HepG2 (cell line): ENCODE measurements around the gene PCDHB7. TPM values are rescaled to one million over a fixed set of nuclear protein-coding genes. Genes with fewer than 3 reads are reported as not detected.
"Not testable (repeated sequence)": the region's sequence is repeated elsewhere in the genome, so short reads cannot be mapped to it uniquely, and the experiment has no call there.

Experiments used
- ATAC-seq: fragments of 200-7000 bp; cut with Tn5 transposase; 3 replicates; pipeline ENCODE4 v1.9.1; 2020; ENCODE audit warnings: mild to moderate bottlenecking, moderate library complexity
- BruUV-seq: library from RNA; stranded (reverse); fragments of 400-500 nt; replicated peaks from 2 replicates; lab custom pipeline; 2021; lab: Mats Ljungman, UMichigan
- CTCF ChIA-PET: fragments of 300-600 bp; formaldehyde crosslinking; extraction: SDS; loops from one replicate; lab custom pipeline; 2021; ENCODE audit warnings: low total read pairs, inconsistent platforms, low intra/inter-chr PET ratio; lab: Yijun Ruan, JAX
- POLR2A ChIA-PET: fragments of 350-600 bp; sonication (Branson Sonifier 250); formaldehyde crosslinking; loops from one replicate; lab custom pipeline; 2020; ENCODE audit warnings: antibody characterized with exemption, inconsistent platforms; lab: Yijun Ruan, JAX
- DNase-seq: peaks from one replicate; pipeline ENCODE4 v3.0.0-alpha.2; 2015; ENCODE audit warnings: low spot score
- FAIRE-seq: peaks from 3 replicates; lab custom pipeline; 2011; peaks lifted over from hg19 to GRCh38; lab: Jason Lieb, UNC
- H2AFZ ChIP-seq: one replicate; pipeline ENCODE4 v1.6.1; 2011; ENCODE audit warnings: low read length, inconsistent platforms
- H3K27ac ChIP-seq: fragments of 300-600 bp; 3 replicates; pipeline ENCODE4 v1.8.0; 2011; ENCODE audit warnings: mixed run types, mild to moderate bottlenecking, mixed read lengths, low read length, inconsistent platforms; ENCODE audit not compliant: insufficient read depth; ENCODE audit errors: extremely low read length
- H3K27me3 ChIP-seq, 2 experiments: fragments of 200-600 bp in 1 of 2; 2 replicates in 1 of 2; 3 replicates in 1 of 2; pipeline versions ENCODE4 v1.6.0 to v1.8.0; 2011; ENCODE audit warnings: low read length in 2 of 2, mild to moderate bottlenecking in 2 of 2, moderate library complexity in 2 of 2, inconsistent platforms in 1 of 2; ENCODE audit not compliant: insufficient read depth in 2 of 2, control insufficient read depth in 1 of 2
- H3K36me3 ChIP-seq, 2 experiments: fragments of 200-600 bp in 1 of 2; replicated peaks in 1 of 2; 2 replicates in 1 of 2; 3 replicates in 1 of 2; pipeline versions ENCODE4 v1.5.1 to v1.8.0; 2011; ENCODE audit warnings: low read length in 2 of 2, inconsistent platforms in 1 of 2; ENCODE audit not compliant: insufficient read depth in 2 of 2, control insufficient read depth in 1 of 2
- H3K4me1 ChIP-seq: 2 replicates; pipeline ENCODE4 v1.5.1; 2012; ENCODE audit warnings: low read length, inconsistent platforms; ENCODE audit not compliant: insufficient read depth
- H3K4me2 ChIP-seq: 2 replicates; pipeline ENCODE4 v1.6.0; 2011; ENCODE audit warnings: low read depth, low read length, inconsistent platforms
- H3K4me3 ChIP-seq, 3 experiments: fragments of 200-600 bp in 1 of 3; sonication (generic), shearing (Covaris generic) in 1 of 3; replicated peaks in 1 of 3; 2 replicates each; pipeline ENCODE4 v1.5.1; 2011 to 2016; ENCODE audit warnings: low read length in 3 of 3, inconsistent platforms in 2 of 3, low read depth in 2 of 3, mild to moderate bottlenecking in 2 of 3, control low read depth in 1 of 3, mixed read lengths in 1 of 3; ENCODE audit not compliant: insufficient read depth in 1 of 3
- H3K79me2 ChIP-seq: one replicate; pipeline ENCODE4 v1.6.1; 2011; ENCODE audit warnings: low read length, inconsistent platforms; ENCODE audit not compliant: insufficient read depth
- H3K9ac ChIP-seq: 2 replicates; pipeline ENCODE4 v1.6.0; 2011; ENCODE audit warnings: mild to moderate bottlenecking, low read depth, low read length, inconsistent platforms; ENCODE audit not compliant: insufficient read depth
- H3K9me3 ChIP-seq: 2 replicates; pipeline ENCODE4 v1.5.1; 2012; ENCODE audit warnings: mild to moderate bottlenecking, low read length
- H4K20me1 ChIP-seq: 2 replicates; pipeline ENCODE4 v1.6.0; 2011; ENCODE audit warnings: inconsistent platforms, mild to moderate bottlenecking, low read length, moderate library complexity; ENCODE audit not compliant: insufficient read depth
- CENPX ChIP-seq: sonication (generic); formaldehyde crosslinking; IDR thresholded peaks from 2 replicates; pipeline ENCODE4 v1.9.0; 2021; ENCODE audit warnings: mild to moderate bottlenecking, missing genetic modification reagents, moderate library complexity
- CTCF ChIP-seq: sonication (generic); formaldehyde crosslinking; IDR thresholded peaks from 2 replicates; pipeline ENCODE4 v1.5.0; 2020; ENCODE audit warnings: mild to moderate bottlenecking, missing genetic modification reagents, moderate library complexity
- STAG1 ChIP-seq: sonication (generic); formaldehyde crosslinking; IDR thresholded peaks from 2 replicates; pipeline ENCODE4 v1.4.0; 2020; ENCODE audit warnings: missing genetic modification reagents
- ZSCAN21 ChIP-seq: sonication (generic); formaldehyde crosslinking; IDR thresholded peaks from 2 replicates; pipeline ENCODE4 v1.8.0; 2022; ENCODE audit warnings: mild to moderate bottlenecking, missing genetic modification reagents, moderate library complexity, borderline replicate concordance
- WGBS: methylation state at CpG from one replicate; pipeline ENCODE4 v1.1.6; 2017; ENCODE audit warnings: low lambda C conversion rate; 5-methylcytosine and 5-hydroxymethylcytosine counted together
- in situ Hi-C: cut with HindIII; loops from 2 replicates; pipeline ENCODE4 v1.10.0; 2017; ENCODE audit warnings: low pct_unique_long_range_greater_than_20kb; ENCODE audit not compliant: extremely low pct_ligation_motif_present
- intact Hi-C: fragments of 100-400 bp; cut with micrococcal nuclease; formaldehyde crosslinking; loops from one replicate; pipeline ENCODE4 v1.10.0; 2022; ENCODE audit not compliant: unreplicated experiment
- polyA plus RNA-seq, 8 experiments: library from polyadenylated mRNA; depleted of rRNA in 3 of 8; stranded (reverse) in 7 of 8; unstranded in 1 of 8; fragments of >200 nt; fragmentation: Illumina TruSeq in 4 of 8; extraction: Trizol in 4 of 8; gene quantifications; 2 replicates each; pipeline versions ENCODE4 v1.2.1 to v1.2.3, GENCODE V29; 2011 to 2016; ENCODE audit warnings: low read depth in 4 of 8, missing spikeins in 1 of 8, mixed read lengths in 1 of 8; ENCODE audit not compliant: insufficient read depth in 1 of 8
- total RNA-seq, 5 experiments: library from RNA; depleted of rRNA; stranded (reverse); fragments of >200 nt; fragmentation: Illumina TruSeq; extraction: Trizol; gene quantifications; 2 replicates each; pipeline ENCODE4 v1.2.3, GENCODE V29; 2016; ENCODE audit warnings: low read depth in 1 of 5

The PCDHB7 gene
- total and polyA plus RNA-seq, 2 of the 13 experiments (the other 11 are each of a cell fraction or from before 2014, with no cell fraction given), result 0.02 to 0.03 TPM

DNA sequence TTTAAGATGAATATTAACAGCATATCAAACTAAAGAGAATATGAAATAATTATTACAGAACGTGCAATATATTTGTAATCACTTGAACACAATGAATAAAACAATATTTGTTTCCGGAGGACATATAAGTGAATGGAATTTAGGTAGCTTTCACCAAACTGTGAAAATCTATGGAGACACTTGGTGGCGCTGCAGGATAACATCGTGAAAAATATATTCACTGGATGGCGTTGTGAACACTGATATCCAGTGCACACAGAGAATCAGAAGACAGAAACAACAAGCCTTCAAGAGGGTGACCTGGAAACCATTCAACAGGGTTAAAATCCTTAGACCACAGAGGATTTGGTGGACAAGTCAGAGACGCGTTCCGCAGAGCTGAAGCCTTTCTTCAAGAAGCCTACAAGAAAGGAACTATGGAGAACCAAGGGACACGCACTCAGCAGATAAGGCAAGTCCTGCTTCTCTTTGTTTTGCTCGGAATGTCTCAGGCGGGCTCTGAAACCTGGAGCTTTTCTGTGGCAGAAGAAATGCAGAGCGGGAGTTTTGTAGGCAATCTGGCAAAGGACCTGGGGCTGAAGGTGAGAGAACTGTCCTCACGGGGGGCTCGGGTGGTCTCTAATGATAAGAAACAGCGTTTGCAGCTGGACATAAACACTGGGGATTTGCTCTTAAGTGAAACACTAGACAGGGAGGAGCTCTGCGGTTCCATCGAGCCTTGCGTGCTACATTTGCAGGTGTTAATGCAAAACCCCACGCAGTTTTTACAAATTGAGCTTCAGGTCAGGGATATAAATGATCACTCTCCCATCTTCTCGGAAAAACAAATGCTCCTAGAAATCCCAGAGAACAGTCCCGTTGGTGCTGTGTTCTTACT, 27.2 kb downstream of the PCDHB7 start, which contains the start of gene PCDHB11:
PCDHB11 (plus strand) TSS at position 269 of the 877 bp plus-strand sequence; CDS start at position 417, 148 bp downstream.
- Histone ChIP-seq H3K9me3 (peaks cover 21% of the 10 kb centered on the region), H3K27me3 (no peaks in the 10 kb centered on the region), H3K9ac (no peak within 1 kb of the TSS), H3K36me3 (no peaks in the 10 kb centered on the region), H2AFZ (peak within 1 kb of the TSS; percentile 55), H3K4me1 (no peaks in the 10 kb centered on the region), H3K4me3 (no peak within 1 kb of the TSS), H4K20me1 (no peaks in the 10 kb centered on the region), H3K79me2 (no peaks in the 10 kb centered on the region), H3K4me2 (no peak within 1 kb of the TSS), H3K27ac (no peak within 1 kb of the TSS)
- CTCF ChIA-PET, result no interaction called here
- TF ChIP-seq CTCF (CRISPR knock-in tag) (peak; percentile 60), CENPX (CRISPR knock-in tag) (no peak), STAG1 (CRISPR knock-in tag) (peak; percentile 42; the same call in 1 of the 2 replicates), ZSCAN21 (no peak)
- BruUV-seq, result no TSS peak
- DNase-seq, result peak; percentile 6
- FAIRE-seq, result no peak
- POLR2A ChIA-PET, result no interaction called here
- ATAC-seq, result peak; percentile 50; the same call in 1 of the 3 replicates
- intact Hi-C loops (no loop called here), in situ Hi-C loops (no loop called here)
- WGBS, result 40% methylated on average over 20 of the region's 21 CpGs

DNA sequence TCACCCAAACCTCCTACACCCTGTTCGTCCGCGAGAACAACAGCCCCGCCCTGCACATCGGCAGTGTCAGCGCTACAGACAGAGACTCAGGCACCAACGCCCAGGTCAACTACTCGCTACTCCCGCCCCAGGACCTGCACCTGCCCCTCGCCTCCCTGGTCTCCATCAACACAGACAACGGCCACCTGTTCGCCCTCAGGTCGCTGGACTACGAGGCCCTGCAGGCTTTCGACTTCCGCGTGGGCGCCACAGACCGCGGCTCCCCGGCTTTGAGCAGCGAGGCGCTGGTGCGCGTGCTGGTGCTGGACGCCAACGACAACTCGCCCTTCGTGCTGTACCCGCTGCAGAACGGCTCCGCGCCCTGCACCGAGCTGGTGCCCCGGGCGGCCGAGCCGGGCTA, 28.7 kb downstream of the PCDHB7 start:
- DNase-seq, in situ Hi-C loops, BruUV-seq: not testable (repeated sequence)

DNA sequence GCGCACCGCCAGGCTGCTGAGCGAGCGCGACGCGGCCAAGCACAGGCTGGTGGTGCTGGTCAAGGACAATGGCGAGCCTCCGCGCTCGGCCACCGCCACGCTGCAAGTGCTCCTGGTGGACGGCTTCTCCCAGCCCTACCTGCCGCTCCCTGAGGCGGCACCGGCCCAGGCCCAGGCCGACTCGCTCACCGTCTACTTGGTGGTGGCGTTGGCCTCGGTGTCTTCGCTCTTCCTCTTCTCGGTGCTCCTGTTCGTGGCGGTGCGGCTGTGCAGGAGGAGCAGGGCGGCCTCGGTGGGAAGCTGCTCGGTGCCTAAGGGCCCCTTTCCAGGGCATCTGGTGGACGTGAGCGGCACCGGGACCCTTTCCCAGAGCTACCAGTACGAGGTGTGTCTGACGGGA, 29.2 kb downstream of the PCDHB7 start:
- H3K4me1 ChIP-seq, in situ Hi-C loops, POLR2A ChIA-PET, intact Hi-C loops, CTCF ChIA-PET, H3K27me3 ChIP-seq, H2AFZ ChIP-seq, BruUV-seq, H3K79me2 ChIP-seq, H3K4me2 ChIP-seq, H3K27ac ChIP-seq, H3K4me3 ChIP-seq, FAIRE-seq, H4K20me1 ChIP-seq, H3K36me3 ChIP-seq, H3K9ac ChIP-seq, ATAC-seq, DNase-seq: not testable (repeated sequence)
- 73% methylated on average over 23 of the region's 35 CpGs for WGBS
- H3K9me3 ChIP-seq, result peaks cover 13% of the 10 kb centered on the region

More for the DNA sequence above, 28.7 kb downstream of the PCDHB7 start:
- H3K27ac ChIP-seq, H4K20me1 ChIP-seq, H3K36me3 ChIP-seq, H2AFZ ChIP-seq, intact Hi-C loops, FAIRE-seq, H3K4me3 ChIP-seq, H3K4me2 ChIP-seq, POLR2A ChIA-PET, H3K79me2 ChIP-seq, H3K27me3 ChIP-seq, H3K4me1 ChIP-seq, H3K9ac ChIP-seq, CTCF ChIA-PET, ATAC-seq: not testable (repeated sequence)
- WGBS, result 59% methylated on average over 19 of the region's 38 CpGs
- H3K9me3 ChIP-seq, result peaks cover 18% of the 10 kb centered on the region
